GM10248 (cell line): ENCODE data around the gene TBC1D1.

Experiments used
- CTCF ChIA-PET: fragments of 300-600 bp; sonication (Branson Sonifier 250); formaldehyde crosslinking; extraction: SDS; loops from one replicate; lab custom pipeline; 2021; ENCODE audit warnings: antibody characterized with exemption; lab: Yijun Ruan, JAX
- POLR2A ChIA-PET: fragments of 350-650 bp; sonication (Branson Sonifier 250); formaldehyde crosslinking; extraction: SDS; loops from one replicate; lab custom pipeline; 2020; ENCODE audit warnings: antibody characterized with exemption; lab: Yijun Ruan, JAX
- DNase-seq: peaks from one replicate; pipeline ENCODE4 v3.0.0; 2012; ENCODE audit errors: extremely low spot score
- TF ChIP-seq, protein P1 (sequence below): IDR thresholded peaks from 2 replicates; pipeline ENCODE4 v1.5.1; 2012; ENCODE audit warnings: mild to moderate bottlenecking, low read depth; ENCODE audit errors: extremely low read depth, missing control alignments, control extremely low read depth

Gene TBC1D1

DNA sequence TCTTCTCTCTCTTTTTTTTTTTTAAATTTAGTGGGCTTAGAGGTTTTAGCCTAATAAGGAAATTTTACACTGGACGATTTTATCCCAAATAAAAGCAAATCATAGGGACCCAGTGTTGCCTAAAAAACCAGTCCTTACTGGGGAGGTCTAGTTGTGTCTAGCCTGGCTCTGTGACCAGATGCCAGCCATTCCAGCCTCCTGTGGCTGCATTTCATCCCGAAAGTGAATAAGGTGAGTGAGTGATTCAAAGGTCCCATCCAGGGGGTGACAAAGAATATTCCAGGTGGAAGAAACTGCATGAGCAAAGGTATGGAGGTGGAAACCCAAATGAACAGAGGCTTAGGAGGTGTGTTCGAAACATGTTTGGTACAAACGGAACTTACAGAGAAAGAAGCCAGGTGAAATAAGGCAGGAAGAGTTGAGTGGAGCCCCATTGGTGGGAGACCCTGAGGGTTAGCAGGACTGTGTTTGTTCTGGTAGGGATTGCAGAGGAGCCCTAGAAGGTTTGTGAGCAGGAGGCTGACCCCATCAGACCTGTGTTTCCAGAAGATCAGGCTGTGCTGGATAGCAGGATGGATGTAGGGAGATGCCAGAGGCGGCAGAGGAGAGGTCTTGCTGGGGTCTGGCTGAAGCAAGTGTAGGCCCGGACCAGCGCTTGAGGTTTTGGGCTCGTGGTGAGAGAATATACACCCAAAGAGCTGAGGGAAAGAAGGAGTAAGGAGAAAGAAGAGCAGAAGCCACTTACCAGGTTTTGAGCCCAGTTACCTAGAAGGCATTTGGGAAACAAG lies 100.9 kb downstream of the TBC1D1 start:
- ChIA-PET CTCF (no interaction called here), POLR2A (no interaction called here)
- no peak for DNase-seq
- TF ChIP-seq, protein P1, sequence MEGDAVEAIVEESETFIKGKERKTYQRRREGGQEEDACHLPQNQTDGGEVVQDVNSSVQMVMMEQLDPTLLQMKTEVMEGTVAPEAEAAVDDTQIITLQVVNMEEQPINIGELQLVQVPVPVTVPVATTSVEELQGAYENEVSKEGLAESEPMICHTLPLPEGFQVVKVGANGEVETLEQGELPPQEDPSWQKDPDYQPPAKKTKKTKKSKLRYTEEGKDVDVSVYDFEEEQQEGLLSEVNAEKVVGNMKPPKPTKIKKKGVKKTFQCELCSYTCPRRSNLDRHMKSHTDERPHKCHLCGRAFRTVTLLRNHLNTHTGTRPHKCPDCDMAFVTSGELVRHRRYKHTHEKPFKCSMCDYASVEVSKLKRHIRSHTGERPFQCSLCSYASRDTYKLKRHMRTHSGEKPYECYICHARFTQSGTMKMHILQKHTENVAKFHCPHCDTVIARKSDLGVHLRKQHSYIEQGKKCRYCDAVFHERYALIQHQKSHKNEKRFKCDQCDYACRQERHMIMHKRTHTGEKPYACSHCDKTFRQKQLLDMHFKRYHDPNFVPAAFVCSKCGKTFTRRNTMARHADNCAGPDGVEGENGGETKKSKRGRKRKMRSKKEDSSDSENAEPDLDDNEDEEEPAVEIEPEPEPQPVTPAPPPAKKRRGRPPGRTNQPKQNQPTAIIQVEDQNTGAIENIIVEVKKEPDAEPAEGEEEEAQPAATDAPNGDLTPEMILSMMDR = no peak

DNA sequence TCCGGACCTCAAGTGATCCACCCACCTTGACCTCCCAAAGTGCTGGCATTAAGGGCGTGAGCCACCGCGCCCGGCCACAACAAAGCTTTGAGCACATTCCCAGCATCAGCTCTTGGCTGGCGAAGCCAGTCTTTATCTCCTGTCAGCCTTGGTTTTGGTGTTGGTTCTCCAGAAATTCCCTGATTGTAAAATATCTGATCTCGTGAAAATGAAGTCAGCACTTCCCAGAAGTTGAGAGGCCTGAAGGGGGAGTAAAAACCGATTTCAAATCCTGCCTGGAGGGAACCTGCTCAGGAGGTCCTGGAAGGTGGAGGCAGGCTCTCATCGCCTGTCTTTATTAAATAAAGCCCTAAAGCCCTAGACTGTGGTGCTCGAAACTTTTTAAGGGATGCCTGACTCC lies 102.9 kb downstream of the TBC1D1 start:
- CTCF ChIA-PET = interaction anchor here (1.6 kb wide), 1 partner anchor 15 kb away, joined by 6 read pairs; no protein-coding TSS in a partner anchor
- TF ChIP-seq, protein P1 = no peak
- POLR2A ChIA-PET = no interaction called here
- DNase-seq = no peak

DNA sequence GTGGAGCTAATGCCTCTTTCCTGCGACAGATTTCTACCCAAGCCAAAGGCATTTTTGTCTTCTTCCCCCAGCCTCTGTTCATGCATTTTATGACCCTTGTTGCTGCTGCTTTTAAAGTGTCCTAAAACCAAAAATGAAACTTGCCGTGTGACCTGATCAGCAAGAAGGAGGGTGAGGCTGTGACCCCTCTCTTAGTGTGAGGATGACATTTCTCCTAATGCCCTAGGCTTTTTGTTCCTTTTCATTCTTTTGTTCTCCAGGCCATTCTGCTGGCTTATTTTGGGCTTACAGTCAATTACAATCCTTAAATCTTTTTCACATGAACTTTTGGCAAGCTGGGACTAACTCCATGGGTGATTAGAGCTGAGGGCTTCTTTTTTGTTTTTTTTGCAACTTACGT lies 103.7 kb downstream of the TBC1D1 start:
- ChIA-PET POLR2A (no interaction called here), CTCF (no interaction called here)
- DNase-seq = peak; percentile 52
- TF ChIP-seq, protein P1 = no peak

DNA sequence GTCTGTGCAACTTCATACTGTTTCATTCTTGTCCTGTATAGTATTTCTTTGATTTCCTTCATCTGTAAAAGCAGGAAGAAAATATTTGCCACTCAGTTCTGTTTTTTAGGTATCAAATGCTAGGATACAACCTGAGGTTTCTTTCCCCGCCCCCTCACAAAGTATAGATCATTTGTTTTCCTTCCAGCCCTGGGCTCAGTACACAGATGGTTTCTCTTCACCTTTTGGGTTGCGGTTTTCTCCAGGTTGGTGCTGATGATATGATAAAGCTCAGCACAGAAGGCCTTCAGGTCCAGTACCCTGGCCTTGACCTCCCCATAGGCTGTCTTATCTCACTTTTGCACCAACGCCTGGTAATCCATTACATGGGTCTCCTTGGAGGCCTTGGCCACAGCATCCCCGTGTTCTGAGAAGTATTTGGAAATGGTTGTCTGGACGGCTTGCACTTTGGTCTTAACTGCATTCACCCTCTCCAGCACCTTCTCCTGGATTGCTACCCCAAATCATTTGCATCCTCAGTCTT lies 104.5 kb downstream of the TBC1D1 start:
- DNase-seq = no peak
- CTCF ChIA-PET = no interaction called here
- TF ChIP-seq, protein P1 = no peak
- POLR2A ChIA-PET = no interaction called here

DNA sequence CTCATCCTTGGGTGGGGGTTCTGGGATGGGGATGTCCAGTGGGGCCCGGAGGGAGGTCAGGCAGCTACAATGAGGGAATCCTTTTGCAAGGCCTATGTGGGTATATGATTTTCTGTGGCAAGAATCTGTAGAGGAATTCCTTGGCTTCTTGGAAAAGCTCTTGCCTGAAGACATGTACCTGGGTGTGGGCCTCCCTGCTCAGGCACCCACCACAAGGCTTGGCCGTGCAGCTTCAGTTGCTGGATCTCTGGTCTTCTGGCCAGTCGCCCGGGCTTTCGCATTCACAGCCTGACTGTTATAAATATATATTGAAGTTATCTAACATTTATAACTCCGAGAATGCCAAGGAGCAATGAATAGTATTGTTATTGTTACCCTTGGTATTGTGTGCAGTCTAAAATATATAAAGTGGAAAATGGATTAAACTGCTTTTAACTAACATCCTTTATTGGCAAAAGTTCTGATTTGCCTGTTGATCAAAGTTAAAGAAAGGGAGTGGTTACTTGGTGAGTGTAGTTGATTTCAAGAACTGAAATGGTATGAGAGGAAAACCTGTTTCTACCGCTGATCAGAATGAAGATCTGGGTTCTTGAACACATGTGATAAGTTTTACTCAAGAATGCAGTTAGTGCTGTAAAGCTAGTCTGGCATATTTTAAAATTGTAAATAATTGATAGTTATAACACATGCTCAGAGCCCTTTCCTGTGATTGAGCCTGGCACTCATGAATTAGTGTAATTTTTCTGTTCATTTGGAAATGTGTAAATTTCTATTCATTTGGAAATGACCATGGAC lies 105.3 kb downstream of the TBC1D1 start:
- ChIA-PET POLR2A (no interaction called here), CTCF (no interaction called here)
- TF ChIP-seq, protein P1 = no peak
- no peak for DNase-seq

DNA sequence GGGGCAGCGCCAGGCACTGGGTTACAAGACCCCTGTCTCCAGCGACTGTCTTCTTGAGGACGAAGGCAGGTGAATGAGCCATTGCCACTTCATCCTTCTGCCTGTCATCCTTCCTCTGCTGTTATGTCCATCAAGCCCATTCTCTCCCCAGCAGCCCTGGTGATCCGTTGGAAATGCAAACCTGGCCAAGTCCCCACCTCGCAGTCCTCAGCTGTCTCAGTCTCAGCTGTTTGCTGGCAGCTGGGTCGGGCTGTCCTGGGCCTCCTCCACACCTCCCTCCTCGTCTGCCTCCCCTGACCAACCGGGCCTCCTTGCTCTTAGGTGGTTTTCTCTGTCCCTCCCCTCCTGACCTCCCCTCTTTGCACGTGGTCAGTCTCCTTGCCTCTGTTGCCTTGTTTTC lies 107.3 kb downstream of the TBC1D1 start:
- ChIA-PET CTCF (no interaction called here), POLR2A (no interaction called here)
- TF ChIP-seq, protein P1 = no peak

More for the DNA sequence above, 107.3 kb downstream of the TBC1D1 start:
- no peak for DNase-seq
